GM18511 (cell line): Measurements from ENCODE around the gene GTSE1.

Source experiments
- ATAC-seq: cut with Tn5 transposase; IDR thresholded peaks from one replicate; pipeline ENCODE4 v1.9.1; 2021; ENCODE audit warnings: mild to moderate bottlenecking, moderate library complexity; ENCODE audit not compliant: unreplicated experiment

GTSE1 gene

DNA sequence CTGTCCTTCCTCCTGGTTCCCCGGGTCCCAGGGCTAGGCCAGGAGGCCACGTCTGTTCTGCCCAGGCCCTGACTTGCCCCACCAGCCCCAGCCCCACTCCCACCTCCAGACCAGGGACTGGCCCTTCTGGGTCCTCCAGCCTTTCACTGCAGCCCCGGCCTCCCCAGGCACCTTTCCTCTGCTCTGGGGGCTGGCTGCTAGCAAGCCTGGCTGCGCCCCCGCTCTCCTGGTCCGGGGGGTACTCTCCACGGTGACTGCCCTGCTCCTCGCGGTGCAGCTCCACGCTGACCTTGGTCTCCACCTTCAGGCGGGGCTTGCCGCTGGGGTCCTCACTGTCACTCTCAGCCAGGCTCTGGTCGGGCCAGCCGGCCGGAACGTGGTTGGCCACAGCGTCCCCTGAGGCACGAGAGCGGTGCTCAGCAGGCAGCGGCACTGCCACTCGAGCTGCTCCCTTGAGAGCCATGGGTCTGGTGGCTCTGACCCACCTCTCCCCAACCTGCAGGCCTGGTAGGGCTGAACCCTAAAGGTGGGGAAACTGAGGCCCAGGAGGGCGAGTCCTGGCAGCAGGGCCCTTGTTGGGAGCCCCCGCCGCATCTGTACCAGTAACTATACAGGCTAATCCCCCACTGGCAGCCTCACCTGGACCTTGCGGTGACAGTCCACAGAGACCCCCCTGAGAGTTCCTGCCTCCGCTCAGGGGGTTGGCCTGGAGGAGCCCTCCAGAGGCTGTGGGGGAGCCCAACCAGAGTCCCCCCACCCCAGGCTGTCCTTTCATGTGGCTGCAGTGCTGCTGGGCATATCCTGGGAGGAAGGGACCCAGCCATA, 67.9 kb downstream of the GTSE1 start:
- ATAC-seq = no peak

GRCh38 chr22:46365166-46365624, 68.5 kb downstream of the GTSE1 start:
- ATAC-seq = no peak

DNA sequence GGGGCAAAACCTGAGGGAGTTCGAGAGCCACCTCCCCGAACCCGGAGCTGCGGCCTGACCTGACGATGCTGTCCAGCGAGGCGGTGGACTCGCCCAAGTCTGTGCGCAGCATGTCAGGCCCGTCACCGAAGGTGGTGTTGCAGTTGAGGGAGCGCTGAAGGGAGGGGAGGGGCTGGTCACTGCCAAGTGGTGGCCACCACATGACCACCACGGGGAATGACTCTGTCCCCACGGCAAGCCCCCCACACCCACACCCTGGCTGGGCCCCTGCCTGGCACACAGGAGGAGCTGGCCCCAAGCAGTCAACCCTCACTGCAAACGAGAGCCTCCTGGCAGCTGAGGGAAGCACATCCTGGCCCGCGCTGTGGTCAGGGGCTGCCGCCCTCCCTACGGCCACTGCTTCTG, 69.7 kb downstream of the GTSE1 start:
- no peak for ATAC-seq

DNA sequence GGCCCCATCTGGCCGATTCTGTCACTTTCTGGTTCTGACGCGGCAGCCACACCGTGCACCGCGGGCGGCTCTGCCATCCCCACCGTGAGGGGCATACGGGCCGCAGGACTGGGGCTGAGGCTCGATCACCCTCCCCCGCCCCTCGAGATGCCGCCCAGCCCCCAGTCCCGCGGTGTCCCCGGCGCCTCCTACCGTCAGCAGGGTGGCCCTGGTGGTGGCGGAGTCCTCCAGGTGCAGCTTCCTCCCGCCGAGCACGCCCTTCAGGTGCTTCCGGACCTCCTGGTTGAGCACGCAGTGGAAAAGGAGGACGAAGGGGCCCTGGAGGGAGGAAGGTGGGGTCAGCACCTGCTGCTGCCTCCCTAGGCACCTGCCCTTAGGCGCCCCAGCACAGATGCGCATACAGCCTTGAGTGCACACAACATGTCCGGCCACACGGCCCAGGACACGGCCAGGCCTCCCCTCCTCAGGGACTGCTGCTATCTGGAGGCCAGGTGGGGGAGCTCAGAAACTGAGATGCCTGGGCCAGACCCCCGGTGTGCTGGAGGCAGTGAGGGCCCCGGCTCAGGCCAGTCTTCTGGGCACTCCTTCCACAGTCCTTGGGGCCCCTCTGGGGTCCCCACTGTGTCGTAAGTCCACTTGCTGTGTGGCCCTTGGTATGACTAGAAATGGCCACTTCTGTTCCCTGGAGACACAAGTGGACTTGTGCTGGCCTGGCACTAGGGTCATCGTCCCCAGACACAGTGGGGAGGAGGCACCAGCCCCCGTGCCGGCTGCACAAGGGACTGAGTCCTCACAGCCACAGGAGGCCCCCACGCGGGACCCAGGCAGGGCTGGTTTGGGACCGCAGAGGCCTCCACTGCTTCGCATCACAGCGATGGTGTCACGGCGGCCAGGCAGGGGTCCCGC, 70.4 kb downstream of the GTSE1 start:
- no peak for ATAC-seq

GRCh38 chr22:46367707-46368191, 71.1 kb downstream of the GTSE1 start:
- no peak for ATAC-seq

DNA sequence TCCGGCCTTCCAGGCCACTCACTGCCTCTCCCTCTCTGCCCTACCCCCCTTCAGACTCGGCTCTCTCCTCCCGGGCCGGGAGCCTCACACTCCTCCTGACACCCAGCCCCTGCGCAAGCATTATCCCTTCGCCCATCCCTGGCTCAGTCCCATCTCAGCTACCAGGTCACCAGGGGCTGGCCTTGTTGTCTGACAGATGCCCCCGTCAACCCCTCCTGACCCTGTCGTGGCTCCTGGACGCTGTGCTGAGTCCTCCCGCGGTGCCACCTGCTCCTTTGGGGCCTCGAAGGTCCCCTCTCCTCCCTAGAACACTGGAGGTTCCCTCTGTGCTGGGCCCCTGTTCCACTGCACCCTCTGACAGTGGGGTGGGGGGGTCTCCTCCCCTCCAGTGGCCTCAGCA, 71.8 kb downstream of the GTSE1 start:
- ATAC-seq = no peak

- no peak for ATAC-seq
Observed at GRCh38 chr22:46368871-46369715, 72.4 kb downstream of the GTSE1 start.

- no peak for ATAC-seq
Observed at GRCh38 chr22:46369716-46370583, 73.3 kb downstream of the GTSE1 start.

DNA sequence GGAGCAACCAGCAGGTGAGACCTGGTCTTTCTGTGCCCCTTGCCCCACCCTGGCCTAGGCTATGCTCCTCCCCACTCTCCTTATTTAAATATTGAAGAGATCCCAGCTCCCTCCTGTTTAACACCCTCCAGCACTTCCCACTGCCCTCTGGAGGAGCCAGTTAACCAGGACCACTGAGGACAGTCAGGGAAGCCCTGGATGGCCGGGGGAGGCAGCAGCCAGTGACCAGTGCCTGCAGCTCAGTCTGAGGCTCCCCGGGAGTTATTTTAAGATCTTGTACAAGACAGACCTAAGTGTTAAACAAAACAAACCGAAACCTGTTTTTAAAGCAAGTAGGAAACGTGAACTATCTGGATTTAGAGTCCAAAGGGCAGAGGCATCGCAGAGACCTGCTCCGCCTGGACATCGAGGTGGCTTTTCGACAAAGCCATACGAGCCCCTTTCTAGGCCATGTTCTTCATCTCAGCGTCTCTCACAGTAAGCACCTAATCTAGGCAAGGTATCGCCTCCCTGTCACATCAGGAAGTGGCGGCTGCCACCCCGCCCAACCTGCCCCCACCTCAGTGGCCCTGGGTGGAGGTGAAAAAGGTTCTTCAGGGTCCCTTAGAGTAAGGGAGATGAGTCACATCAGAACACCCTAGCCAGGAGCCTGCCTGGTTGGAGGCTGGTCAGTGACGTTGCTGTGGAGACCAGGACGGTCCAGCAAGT, 74.1 kb downstream of the GTSE1 start:
- no peak for ATAC-seq

DNA sequence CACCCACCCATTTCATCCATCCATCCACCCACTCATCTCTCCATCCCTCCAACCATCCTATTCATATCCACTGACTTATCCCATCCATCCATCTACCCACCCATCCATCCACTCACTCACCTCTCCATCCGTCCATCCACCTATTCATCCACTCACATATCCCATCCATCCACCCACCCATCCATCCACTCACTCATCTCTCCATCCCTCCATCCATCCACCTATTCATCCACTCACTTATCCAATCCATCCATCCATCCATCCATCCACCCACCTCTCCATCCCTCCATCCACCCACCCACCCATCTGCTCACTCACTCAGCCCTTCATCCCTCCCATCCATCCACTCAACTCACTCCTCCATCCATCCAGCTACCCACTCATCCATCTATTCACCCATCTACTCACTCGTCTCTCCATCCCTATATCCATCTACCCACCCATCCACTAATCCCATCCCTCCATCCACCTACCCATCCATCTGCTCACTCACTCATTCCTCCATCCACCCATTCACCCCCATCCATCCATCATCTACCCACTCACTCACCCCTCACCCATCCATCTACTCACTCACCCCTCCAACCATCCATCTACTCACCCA, 75.1 kb downstream of the GTSE1 start:
- no peak for ATAC-seq

GRCh38 chr22:46372686-46373085, 76.0 kb downstream of the GTSE1 start:
- no peak for ATAC-seq

DNA sequence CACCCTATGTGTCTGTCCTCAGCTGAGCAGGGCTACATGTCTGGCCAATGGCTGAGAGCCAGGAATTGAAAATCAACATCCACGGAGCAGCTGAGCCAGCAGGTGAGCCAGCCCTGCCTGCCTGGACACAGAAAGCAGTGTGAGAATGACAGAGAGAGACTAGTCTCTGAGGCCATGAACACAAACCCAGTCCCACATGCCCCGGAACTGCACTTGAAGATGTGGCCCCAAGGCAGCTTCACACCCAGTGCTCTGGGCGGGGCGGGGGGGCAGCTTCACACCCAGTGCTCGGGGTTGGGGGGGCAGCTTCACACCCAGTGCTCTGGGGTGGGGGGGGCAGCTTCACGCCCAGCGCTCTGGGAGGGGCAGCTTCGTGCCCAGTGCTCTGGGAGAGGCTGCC, 76.5 kb downstream of the GTSE1 start:
- no peak for ATAC-seq

GRCh38 chr22:46373921-46374662, 77.4 kb downstream of the GTSE1 start:
- ATAC-seq = no peak

- ATAC-seq = no peak
Observed at GRCh38 chr22:46374663-46375474, 78.2 kb downstream of the GTSE1 start.

- no peak for ATAC-seq
Observed at GRCh38 chr22:46376111-46376510, 79.4 kb downstream of the GTSE1 start.

GRCh38 chr22:46376908-46377524, 80.3 kb downstream of the GTSE1 start:
- no peak for ATAC-seq
